SKM-1 (cell line): ENCODE measurements around the gene APOBEC4.

ENCODE experiments used
- DNase-seq: peaks from one replicate; lab custom pipeline; 2025; ENCODE audit not compliant: unreplicated experiment; lab: John Stamatoyannopoulos, UW

APOBEC4 gene

DNA sequence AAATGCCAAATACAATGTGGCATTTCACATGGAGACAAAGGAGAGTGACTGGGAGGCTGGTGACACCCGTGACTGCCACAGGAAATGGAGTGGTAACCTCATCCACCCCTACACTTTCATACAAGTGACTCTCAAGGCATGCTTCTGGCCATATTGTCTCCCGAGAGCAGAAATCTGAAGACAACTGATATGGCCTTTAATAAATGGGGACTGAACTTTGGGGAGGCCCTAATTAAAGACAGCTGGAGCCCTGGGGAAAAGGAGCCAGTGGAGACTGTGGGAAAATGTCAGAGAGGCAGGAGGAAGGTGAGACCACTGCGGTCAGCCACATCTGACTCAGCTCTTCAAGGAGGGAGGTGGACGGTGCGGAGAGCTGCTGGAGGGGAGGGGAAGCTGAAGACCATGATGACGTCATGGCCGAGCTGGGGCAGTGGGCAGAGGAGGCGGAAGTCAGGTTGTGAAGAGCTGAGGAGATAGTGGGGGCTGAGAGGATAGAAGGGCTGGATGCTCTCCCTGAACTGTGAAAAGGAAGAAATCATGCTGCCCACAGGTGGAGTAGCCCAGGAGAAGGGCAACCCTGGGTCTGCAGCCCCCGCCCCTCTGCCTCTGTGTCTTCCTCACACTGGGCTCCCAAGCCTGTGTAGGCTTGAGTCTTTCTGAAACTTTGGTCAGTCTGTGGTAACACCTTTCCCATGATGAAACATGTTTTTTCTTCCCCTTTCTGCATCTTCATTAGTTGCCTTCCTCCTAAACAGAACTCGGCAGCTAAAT lies 48.9 kb downstream of the APOBEC4 start:
- peak; percentile 100 for DNase-seq

DNA sequence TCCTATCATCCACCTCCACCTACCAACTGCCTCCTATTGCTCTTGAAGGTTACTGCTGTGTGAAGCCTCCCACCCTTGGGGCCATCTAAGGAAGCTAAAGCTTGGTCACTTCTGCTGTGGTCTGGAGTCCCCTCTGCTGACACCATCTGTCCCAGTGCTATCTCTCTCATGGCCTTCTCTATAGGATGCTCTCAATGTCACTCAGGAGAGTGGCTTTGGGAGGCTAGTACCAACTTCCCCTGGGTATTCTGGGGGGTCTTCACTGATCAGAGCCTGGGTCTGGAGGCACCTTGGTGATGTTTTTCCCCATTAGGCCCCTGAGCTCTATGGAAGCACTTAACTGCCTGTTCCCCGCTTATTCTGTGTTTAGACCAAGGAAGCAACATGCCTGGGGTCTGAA lies 50.6 kb downstream of the APOBEC4 start:
- no peak for DNase-seq

DNA sequence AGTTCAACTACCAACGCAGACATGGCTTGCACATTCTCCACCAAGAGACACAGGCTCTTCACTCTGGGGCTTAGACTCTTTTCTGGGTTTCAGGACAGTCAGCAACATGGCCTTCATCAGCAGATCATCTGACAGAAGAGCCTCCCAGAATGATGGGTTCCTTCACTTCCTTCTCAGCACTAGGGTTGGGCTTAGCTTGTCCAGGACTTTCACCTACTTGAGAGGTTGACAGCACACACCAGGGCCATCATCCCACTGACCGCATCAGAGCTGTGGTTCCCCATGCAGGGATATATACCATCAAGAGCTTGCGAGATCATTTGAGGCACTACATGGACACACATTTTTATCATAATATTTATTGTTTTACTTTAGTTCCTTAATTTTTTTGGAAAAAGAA lies 52.5 kb downstream of the APOBEC4 start:
- no peak for DNase-seq

DNA sequence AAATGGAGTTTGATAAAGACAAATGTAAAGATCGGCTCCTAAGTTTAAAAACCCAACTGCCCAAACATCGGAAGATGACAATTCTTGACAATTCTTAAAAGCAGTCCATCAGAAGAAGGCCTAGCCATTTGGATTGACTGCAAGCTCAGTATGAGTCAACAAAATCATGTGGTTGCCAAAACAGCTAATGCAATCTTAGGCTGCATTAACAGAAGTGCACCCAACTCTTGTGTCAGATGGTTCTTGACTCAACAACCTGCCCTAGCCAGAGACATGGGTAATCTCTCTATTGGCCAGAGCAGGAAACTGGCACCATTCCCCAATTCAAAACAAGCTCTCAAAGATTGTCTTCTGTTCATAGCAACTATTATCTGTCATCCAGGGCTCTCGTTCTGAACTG lies 53.0 kb downstream of the APOBEC4 start:
- DNase-seq = peak; percentile 58

DNA sequence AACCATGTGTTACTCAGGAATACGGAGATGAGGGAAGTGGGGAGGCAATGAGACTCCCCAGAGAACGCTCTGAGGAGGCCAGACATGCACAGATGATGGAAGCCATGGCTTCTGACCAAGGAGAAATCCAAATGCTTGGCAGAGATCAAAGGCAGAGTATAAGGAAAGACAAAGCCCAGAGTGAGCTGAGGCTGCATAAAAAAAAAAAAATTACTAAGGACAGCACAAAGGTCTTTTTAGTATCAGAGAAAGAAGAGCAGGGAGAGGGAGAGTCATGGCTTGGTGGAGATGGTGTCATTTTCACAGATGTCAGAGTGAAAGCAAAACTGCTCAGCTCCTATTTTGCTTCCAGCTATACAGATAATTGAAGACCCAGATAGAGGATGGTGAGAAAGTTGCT lies 54.7 kb downstream of the APOBEC4 start:
- no peak for DNase-seq

DNA sequence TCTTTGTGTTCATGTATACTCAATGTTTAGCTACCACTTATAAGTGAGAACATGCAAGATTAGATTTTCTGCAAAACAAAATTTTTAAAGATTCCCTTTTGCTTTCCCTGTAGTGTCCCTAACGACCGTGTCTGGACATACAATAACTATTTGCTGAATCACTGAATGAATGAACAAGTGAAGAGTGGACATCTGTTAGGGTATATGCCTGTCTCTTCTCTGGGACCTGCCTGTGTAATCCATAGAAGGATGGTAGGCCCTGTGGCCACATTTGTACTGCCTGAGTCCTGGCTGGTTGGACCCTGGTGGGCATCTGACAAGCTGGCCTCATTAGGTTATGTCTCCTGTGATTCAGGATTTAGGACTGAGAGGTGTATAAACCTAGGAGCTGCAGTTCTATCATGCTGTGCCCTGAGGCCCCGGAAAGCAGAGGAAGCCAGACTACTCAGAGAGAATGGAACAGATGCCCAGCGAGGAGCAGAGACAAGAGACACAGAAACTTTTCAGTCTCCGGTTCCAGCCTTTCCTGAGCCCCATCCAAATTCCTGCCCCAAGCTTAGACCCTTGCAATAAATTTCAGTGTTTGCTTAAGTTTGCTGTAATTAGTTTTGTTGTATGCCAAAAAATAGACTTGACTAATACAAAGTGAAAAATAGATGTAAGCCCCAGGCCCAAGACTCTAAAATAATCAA lies 55.3 kb downstream of the APOBEC4 start:
- no peak for DNase-seq

DNA sequence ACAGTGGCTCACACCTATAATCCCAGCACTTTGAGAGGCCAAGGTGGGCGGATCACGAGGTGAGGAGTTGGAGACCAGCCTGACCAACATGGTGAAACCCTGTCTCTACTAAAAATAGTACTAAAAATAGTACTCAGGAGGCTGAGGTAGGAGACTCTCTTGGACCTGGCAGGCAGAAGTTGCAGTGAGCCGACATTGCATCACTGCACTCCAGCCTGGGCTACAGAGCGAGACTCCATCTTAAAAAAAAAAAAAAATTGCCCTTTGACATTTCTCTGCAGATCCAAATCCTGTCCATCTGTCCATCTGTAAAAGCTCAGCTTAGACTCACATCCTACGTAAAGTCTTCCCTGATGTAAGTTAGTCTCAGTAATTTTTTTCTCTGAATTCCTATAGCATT lies 56.6 kb downstream of the APOBEC4 start:
- DNase-seq = no peak
